ENCODE results near the gene PRR16. TPM values are rescaled to one million over a fixed set of nuclear protein-coding genes. Genes with fewer than 3 reads are reported as not detected.

PRR16 gene
- total RNA-seq, 1 experiment from 2014 or later: 18.9 TPM

DNA sequence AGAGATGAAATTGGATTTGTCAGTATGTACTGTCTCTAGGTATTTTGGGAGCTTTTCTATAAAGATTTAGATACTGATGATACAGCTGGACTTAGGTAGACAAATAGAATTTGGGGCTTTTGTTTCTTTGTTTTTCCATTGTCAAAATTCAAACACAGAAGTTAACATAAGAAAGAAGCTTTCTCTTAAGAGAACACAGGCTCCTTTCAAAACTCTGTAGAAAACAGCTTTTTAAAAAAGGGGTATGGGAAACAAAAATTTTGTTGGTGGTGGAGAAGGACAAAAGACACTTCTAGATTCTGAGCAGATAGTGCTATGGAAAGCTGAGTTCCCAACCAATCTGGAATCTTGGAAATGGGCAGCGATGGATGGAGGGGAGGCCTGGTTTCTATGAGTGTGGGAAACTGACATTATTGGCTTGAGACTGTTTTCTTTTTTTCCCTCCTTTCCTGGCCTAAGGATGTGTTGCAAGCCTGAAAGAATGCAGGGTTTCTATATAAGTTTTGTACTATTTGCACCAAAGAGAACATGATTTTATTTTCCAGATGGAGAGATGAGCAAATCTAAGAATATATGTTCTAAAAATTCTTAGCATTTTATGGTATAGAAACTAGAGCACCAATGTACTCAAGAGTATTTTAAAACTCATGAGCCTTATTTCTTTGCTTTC is 240.0 kb downstream of the PRR16 start:
- Mint-ChIP-seq H3K36me3 (ENCODE audit: insufficient read depth, unreplicated experiment) (no peaks in the 10 kb centered on the region), H3K27ac (ENCODE audit: low read depth, unreplicated experiment) (no peak overlapping the region), H3K4me3 (ENCODE audit: unreplicated experiment) (no peak overlapping the region), H3K27me3 (ENCODE audit: insufficient read depth, unreplicated experiment) (no peaks in the 10 kb centered on the region), H3K9me3 (ENCODE audit: unreplicated experiment) (peaks cover 6% of the 10 kb centered on the region), H3K4me1 (ENCODE audit: insufficient read depth, unreplicated experiment) (peaks cover 9% of the 10 kb centered on the region)
- ChIA-PET CTCF (interaction anchor here (0.6 kb wide), 1 partner anchor 1234 kb away, joined by 4 read pairs; no protein-coding TSS in a partner anchor), POLR2A (interaction anchor here (1.0 kb wide), 1 partner anchor 10 kb away, joined by 3 read pairs; no protein-coding TSS in a partner anchor)
- BruUV-seq (replicated peaks): no TSS peak
- intact Hi-C loops (cut with micrococcal nuclease): no loop called here
- TF ChIP-seq, protein P1, sequence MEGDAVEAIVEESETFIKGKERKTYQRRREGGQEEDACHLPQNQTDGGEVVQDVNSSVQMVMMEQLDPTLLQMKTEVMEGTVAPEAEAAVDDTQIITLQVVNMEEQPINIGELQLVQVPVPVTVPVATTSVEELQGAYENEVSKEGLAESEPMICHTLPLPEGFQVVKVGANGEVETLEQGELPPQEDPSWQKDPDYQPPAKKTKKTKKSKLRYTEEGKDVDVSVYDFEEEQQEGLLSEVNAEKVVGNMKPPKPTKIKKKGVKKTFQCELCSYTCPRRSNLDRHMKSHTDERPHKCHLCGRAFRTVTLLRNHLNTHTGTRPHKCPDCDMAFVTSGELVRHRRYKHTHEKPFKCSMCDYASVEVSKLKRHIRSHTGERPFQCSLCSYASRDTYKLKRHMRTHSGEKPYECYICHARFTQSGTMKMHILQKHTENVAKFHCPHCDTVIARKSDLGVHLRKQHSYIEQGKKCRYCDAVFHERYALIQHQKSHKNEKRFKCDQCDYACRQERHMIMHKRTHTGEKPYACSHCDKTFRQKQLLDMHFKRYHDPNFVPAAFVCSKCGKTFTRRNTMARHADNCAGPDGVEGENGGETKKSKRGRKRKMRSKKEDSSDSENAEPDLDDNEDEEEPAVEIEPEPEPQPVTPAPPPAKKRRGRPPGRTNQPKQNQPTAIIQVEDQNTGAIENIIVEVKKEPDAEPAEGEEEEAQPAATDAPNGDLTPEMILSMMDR (IDR thresholded peaks at IDR 0.05; ENCODE audit: unreplicated experiment): no peak
- no peak for DNase-seq (ENCODE audit: unreplicated experiment)

DNA sequence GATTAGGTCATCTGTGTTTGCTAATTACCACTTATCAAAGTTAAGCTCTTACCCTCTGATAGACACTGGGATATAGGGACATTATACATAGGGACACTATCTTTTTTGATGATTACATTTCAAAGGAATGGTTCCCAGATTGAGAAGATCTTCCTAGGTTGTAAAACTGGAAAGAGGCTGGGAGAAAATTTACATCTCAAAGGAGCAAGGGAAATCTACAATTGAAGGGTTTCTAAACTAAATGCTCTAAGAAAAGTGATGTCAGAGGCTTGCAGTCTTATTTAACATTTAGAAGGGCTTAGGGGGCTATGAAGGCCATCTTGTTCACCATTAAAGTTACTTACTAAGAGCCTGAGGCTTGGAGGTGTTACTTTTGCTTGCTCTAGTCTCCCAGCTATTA is 242.8 kb downstream of the PRR16 start:
- ChIA-PET POLR2A (interaction anchor here (0.9 kb wide), 1 partner anchor 733 kb away, joined by 3 read pairs; no protein-coding TSS in a partner anchor), CTCF (interaction anchor here (0.6 to 0.7 kb wide), 3 partner anchors 37 to 1466 kb away, joined by 3 to 4 read pairs (median 3); no protein-coding TSS in a partner anchor)
- H3K27me3 Mint-ChIP-seq (ENCODE audit: insufficient read depth, unreplicated experiment): no peaks in the 10 kb centered on the region
- TF ChIP-seq, protein P1 (IDR thresholded peaks at IDR 0.05; ENCODE audit: unreplicated experiment): no peak
- H3K4me1 Mint-ChIP-seq (ENCODE audit: insufficient read depth, unreplicated experiment): no peaks in the 10 kb centered on the region
- BruUV-seq (replicated peaks): no TSS peak
- intact Hi-C loops (cut with micrococcal nuclease): no loop called here
- H3K9me3 Mint-ChIP-seq (ENCODE audit: unreplicated experiment): no peaks in the 10 kb centered on the region
- H3K27ac Mint-ChIP-seq (ENCODE audit: low read depth, unreplicated experiment): no peak overlapping the region
- no peak for DNase-seq (ENCODE audit: unreplicated experiment)
- no peak overlapping the region for H3K4me3 Mint-ChIP-seq (ENCODE audit: unreplicated experiment)
- H3K36me3 Mint-ChIP-seq (ENCODE audit: insufficient read depth, unreplicated experiment): no peaks in the 10 kb centered on the region

DNA sequence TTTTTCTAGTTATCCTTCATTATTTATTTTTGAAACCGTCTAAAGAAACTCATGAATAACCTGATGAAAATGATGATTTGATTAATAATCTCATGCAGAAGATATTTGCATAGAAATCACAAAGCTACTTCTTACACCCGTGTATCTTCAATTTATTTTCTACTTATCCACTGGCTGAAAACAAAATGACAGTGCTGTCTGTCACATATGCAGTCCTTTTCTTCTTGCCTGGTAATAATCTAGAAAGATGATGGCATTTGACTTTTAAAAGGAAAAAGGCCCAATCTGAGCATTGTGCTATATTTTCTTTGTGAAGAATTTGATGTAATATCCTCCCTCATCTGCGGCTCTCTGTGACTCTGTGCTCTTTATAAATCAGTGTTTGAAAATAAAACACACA is 253.3 kb downstream of the PRR16 start:
- intact Hi-C loops (cut with micrococcal nuclease): no loop called here
- POLR2A ChIA-PET: no interaction called here
- H3K9me3 Mint-ChIP-seq (ENCODE audit: unreplicated experiment): no peaks in the 10 kb centered on the region
- no peaks in the 10 kb centered on the region for H3K27me3 Mint-ChIP-seq (ENCODE audit: insufficient read depth, unreplicated experiment)
- H3K36me3 Mint-ChIP-seq (ENCODE audit: insufficient read depth, unreplicated experiment): peaks cover 6% of the 10 kb centered on the region
- TF ChIP-seq, protein P1 (IDR thresholded peaks at IDR 0.05; ENCODE audit: unreplicated experiment): no peak
- H3K4me1 Mint-ChIP-seq (ENCODE audit: insufficient read depth, unreplicated experiment): no peaks in the 10 kb centered on the region
- H3K4me3 Mint-ChIP-seq (ENCODE audit: unreplicated experiment): no peak overlapping the region
- CTCF ChIA-PET: no interaction called here
- H3K27ac Mint-ChIP-seq (ENCODE audit: low read depth, unreplicated experiment): no peak overlapping the region
- DNase-seq (ENCODE audit: unreplicated experiment): no peak
- no TSS peak for BruUV-seq (replicated peaks)

GRCh38 chr5:120730214-120730613 is 266.1 kb downstream of the PRR16 start:
- intact Hi-C loops (cut with micrococcal nuclease): no loop called here
- CTCF ChIA-PET: no interaction called here

More at GRCh38 chr5:120730214-120730613, 266.1 kb downstream of the PRR16 start:
- DNase-seq (ENCODE audit: unreplicated experiment): no peak
- Mint-ChIP-seq H3K4me3 (ENCODE audit: unreplicated experiment) (no peak overlapping the region), H3K36me3 (ENCODE audit: insufficient read depth, unreplicated experiment) (no peaks in the 10 kb centered on the region), H3K27ac (ENCODE audit: low read depth, unreplicated experiment) (no peak overlapping the region), H3K9me3 (ENCODE audit: unreplicated experiment) (no peaks in the 10 kb centered on the region), H3K4me1 (ENCODE audit: insufficient read depth, unreplicated experiment) (no peaks in the 10 kb centered on the region), H3K27me3 (ENCODE audit: insufficient read depth, unreplicated experiment) (no peaks in the 10 kb centered on the region)
- no TSS peak for BruUV-seq (replicated peaks)
- TF ChIP-seq, protein P1 (IDR thresholded peaks at IDR 0.05; ENCODE audit: unreplicated experiment): no peak
- POLR2A ChIA-PET: no interaction called here

Measured in MCF 10A (cell line).